BE2C (cell line): Measurements from ENCODE around the gene NDUFS8.
A peak's percentile ranks its signal among the peaks of the same experiment; 100 is the strongest.

Experiments used
- DNase-seq: peaks from one replicate; pipeline ENCODE4 v3.0.0-alpha.2; 2020
- H3K27me3 ChIP-seq: fragments of 250-450 bp; sonication (Bioruptor Pico); 2 replicates; pipeline ENCODE4 v1.5.1; 2020; ENCODE audit warnings: mild to moderate bottlenecking
- H3K36me3 ChIP-seq: fragments of 250-450 bp; sonication (Bioruptor Pico); 2 replicates; pipeline ENCODE4 v1.5.1; 2020; ENCODE audit warnings: mild to moderate bottlenecking
- H3K4me1 ChIP-seq: fragments of 250-450 bp; sonication (Bioruptor Pico); 2 replicates; pipeline ENCODE4 v1.5.1; 2020
- H3K4me3 ChIP-seq: 2 replicates; pipeline ENCODE4 v1.5.1; 2011; ENCODE audit warnings: low read depth, low read length
- H3K9me3 ChIP-seq: fragments of 250-450 bp; sonication (Bioruptor Pico); 2 replicates; pipeline ENCODE4 v1.5.1; 2020
- CTCF ChIP-seq: IDR thresholded peaks from 2 replicates; pipeline ENCODE4 v1.5.1; 2012; ENCODE audit warnings: mild to moderate bottlenecking, low read depth, low read length

The NDUFS8 gene

DNA sequence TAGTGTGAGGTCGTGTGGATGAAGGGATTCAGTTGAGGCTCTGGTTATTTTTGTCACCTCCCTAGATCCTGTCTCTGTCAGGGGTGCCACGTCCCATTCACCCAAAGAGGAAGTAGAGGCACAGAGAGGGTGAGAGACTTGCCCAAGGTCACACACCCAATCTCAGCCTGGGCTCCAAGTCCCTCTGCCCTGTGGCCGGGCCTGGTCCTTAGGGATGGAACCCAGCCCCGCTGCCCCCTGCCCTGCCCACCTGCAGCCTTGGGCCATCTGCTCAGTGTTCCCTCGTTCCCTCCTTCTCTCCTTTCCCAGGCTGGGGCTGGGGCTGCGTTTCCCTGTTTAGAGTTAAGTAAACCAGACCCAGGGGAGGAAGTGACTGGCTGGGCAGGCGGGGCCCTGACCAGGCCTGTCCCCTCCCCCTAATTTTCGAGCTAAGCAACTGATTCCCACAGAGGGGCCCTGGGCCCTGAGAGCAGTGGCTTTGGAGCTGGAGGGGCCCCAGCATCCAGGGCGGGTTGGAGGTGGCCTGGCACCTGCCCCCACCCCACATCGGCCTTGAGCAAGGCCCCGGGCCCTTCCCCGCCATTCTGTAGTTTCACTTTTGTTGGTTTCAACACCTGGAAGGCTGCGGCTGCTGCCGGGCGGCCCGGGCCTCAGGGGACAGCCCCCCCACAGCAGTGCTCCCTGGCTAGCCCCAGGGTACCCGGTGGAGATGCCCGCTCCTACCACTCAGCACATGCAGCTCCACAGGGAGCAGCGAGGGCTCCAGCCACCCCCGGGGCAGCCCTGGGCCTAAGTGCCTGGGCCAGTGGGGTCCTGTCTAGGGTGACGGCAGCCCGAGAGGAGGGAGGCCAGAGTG lies 9.8 kb downstream of the NDUFS8 start:
- TF ChIP-seq CTCF: no peak
- peak; percentile 92 for DNase-seq
- Histone ChIP-seq H3K9me3 (no peaks in the 10 kb centered on the region), H3K36me3 (no peaks in the 10 kb centered on the region), H3K4me1 (peaks cover 44% of the 10 kb centered on the region), H3K4me3 (peak overlapping the region; percentile 48), H3K27me3 (no peaks in the 10 kb centered on the region)

DNA sequence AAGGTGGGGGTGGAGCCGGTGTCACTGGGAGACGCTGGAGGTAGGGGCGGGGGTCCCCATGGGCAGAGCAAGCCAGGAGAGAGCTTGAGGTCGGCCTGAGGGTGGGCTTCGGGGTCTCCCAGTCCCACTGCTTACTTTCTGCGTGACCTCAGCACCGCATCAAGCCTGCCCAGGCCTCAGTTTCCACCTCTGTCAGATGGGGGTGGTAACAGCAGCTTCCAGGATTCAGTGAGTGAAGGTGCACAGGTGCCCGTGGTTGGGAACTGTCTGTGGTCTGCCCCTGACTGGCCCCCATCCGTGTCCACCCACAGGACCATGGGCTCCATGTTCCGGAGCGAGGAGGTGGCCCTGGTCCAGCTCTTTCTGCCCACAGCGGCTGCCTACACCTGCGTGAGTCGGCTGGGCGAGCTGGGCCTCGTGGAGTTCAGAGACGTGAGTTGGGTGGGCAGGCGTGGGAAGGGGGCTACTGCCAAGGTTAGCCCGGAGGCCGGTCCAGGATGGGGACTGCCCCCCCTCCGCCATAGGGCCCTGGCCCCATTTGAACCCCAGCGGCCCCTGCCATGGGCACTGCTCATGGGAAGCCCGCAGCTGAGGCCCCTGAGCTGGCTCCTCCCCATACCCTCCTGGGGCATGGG lies 10.6 kb downstream of the NDUFS8 start:
- Histone ChIP-seq H3K27me3 (no peaks in the 10 kb centered on the region), H3K9me3 (no peaks in the 10 kb centered on the region), H3K4me1 (peaks cover 44% of the 10 kb centered on the region), H3K4me3 (peak overlapping the region; percentile 48), H3K36me3 (no peaks in the 10 kb centered on the region)
- peak; percentile 19 for DNase-seq
- TF ChIP-seq CTCF: no peak

- no peak overlapping the region for H3K4me3 ChIP-seq
- no peak for TF ChIP-seq CTCF
Observed at GRCh38 chr11:68041617-68042218, 11.2 kb downstream of the NDUFS8 start.

DNA sequence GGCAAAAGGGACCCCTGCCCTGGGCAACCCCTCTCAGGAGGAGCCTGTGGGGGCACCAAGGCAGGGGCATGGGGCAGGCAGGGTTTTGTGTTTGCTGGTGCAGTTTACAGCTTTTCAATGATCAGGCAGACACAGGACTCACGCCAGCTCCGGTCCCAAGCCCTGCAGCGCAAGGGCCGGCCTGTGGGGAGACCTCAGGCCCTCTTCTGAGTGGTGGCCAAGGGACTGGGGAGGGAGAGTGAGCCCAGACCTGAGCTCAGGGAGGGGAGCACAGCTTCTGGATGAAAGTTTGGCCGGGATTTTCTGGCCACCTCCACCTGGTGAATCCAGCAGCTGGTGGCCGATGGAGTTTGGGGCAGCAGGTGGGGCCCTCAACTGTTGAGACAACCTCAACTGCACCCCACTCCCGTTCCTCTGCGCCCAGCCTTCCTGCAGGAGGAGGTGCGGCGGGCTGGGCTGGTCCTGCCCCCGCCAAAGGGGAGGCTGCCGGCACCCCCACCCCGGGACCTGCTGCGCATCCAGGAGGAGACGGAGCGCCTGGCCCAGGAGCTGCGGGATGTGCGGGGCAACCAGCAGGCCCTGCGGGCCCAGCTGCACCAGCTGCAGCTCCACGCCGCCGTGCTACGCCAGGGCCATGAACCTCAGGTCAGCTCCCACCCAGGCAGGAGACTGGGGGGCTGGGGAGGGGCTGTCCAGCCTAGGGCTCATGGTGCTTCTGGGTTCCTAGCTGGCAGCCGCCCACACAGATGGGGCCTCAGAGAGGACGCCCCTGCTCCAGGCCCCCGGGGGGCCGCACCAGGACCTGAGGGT lies 11.9 kb downstream of the NDUFS8 start:
- Histone ChIP-seq H3K4me3 (no peak overlapping the region), H3K27me3 (no peaks in the 10 kb centered on the region), H3K36me3 (no peaks in the 10 kb centered on the region), H3K4me1 (peaks cover 44% of the 10 kb centered on the region), H3K9me3 (no peaks in the 10 kb centered on the region)
- DNase-seq: peak; percentile 22
- TF ChIP-seq CTCF: no peak

More at GRCh38 chr11:68041617-68042218, 11.2 kb downstream of the NDUFS8 start:
- no peaks in the 10 kb centered on the region for H3K9me3 ChIP-seq
- H3K27me3 ChIP-seq: no peaks in the 10 kb centered on the region
- peaks cover 44% of the 10 kb centered on the region for H3K4me1 ChIP-seq
- no peaks in the 10 kb centered on the region for H3K36me3 ChIP-seq
- DNase-seq: no peak

DNA sequence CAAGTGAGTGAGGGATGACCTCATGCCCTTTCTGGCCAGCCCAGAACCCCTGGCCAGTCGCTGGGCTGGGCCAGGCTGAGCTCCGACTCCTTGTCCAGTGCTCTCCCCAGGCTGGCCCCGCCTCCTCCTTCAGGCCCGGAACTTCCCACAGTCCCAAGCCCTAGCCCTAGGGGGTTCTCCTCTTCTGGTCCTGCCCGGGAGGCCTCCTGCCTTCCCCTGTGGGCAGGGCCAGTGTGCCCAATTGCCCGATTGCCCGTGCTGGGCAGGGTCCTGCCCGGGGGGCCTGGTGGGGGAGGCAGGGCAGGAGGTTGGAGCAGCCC lies 12.5 kb downstream of the NDUFS8 start:
- DNase-seq: no peak
- Histone ChIP-seq H3K4me1 (peaks cover 41% of the 10 kb centered on the region), H3K27me3 (no peaks in the 10 kb centered on the region), H3K9me3 (no peaks in the 10 kb centered on the region), H3K36me3 (no peaks in the 10 kb centered on the region), H3K4me3 (peak overlapping the region; percentile 46)
- no peak for TF ChIP-seq CTCF
